Keratinocyte (primary cell): ENCODE results near the gene GRM4.

Experiments used
- CTCF ChIP-seq, 3 experiments: IDR thresholded peaks in 1 of 3; conservative IDR thresholded peaks in 1 of 3; optimal IDR thresholded peaks in 1 of 3; 2 replicates in 2 of 3; 3 replicates in 1 of 3; pipeline versions ENCODE3 to v1.5.1; 2011; ENCODE audit warnings: low read length in 3 of 3, mild to moderate bottlenecking in 3 of 3, moderate library complexity in 2 of 3, control low read depth in 1 of 3, inconsistent platforms in 1 of 3; ENCODE audit not compliant: insufficient read depth in 2 of 3; ENCODE audit errors: extremely low read depth in 1 of 3
- EZH2 ChIP-seq: IDR thresholded peaks from one replicate; pipeline ENCODE4 v1.6.1; 2012; ENCODE audit warnings: inconsistent platforms, mild to moderate bottlenecking, low read length, moderate library complexity

GRCh38 chr6:34032856-34033255 lies 113.0 kb downstream of the GRM4 start:
- TF ChIP-seq EZH2 (no peak), CTCF (optimal IDR thresholded peaks at IDR 0.05 in 1 of 3, IDR thresholded peaks at IDR 0.05 in 1 of 3, conservative IDR thresholded peaks at IDR 0.05 in 1 of 3; ENCODE audit: extremely low read depth in 1 of 3, insufficient read depth in 2 of 3, low read length in 3 of 3) (no peak)
